A549 (cell line): ENCODE data around the gene MMP17.
A peak's percentile ranks its signal among the peaks of the same experiment; 100 is the strongest.

Experiments used
- EP300 ChIP-seq, 2 experiments: fragments of >200 bp; sonication (Bioruptor Twin); formaldehyde crosslinking; IDR thresholded peaks; 2 replicates in 1 of 2; 3 replicates in 1 of 2; pipeline ENCODE4 v1.6.1; 2016 to 2017
- MAFK ChIP-seq: fragments of 450-650 bp; IDR thresholded peaks from 2 replicates; pipeline ENCODE4 v1.6.1; 2014; ENCODE audit not compliant: partially characterized antibody
- POLR2A ChIP-seq: IDR thresholded peaks from 2 replicates; pipeline ENCODE4 v1.6.1; 2012; ENCODE audit warnings: mild to moderate bottlenecking, low read length
- TF ChIP-seq, protein P1 (sequence below): IDR thresholded peaks from 2 replicates; pipeline ENCODE4 v1.6.1; 2012
- TF ChIP-seq, protein P2 (sequence below): fragments of >200 bp; sonication (Bioruptor Twin); formaldehyde crosslinking; IDR thresholded peaks from 3 replicates; pipeline ENCODE4 v1.5.1; 2016
- TF ChIP-seq, protein P3 (sequence below): fragments of 200-600 bp; sonication (generic); IDR thresholded peaks from 2 replicates; pipeline ENCODE4 v1.6.1; 2016; ENCODE audit warnings: antibody characterized with exemption, mild to moderate bottlenecking, moderate library complexity

DNA sequence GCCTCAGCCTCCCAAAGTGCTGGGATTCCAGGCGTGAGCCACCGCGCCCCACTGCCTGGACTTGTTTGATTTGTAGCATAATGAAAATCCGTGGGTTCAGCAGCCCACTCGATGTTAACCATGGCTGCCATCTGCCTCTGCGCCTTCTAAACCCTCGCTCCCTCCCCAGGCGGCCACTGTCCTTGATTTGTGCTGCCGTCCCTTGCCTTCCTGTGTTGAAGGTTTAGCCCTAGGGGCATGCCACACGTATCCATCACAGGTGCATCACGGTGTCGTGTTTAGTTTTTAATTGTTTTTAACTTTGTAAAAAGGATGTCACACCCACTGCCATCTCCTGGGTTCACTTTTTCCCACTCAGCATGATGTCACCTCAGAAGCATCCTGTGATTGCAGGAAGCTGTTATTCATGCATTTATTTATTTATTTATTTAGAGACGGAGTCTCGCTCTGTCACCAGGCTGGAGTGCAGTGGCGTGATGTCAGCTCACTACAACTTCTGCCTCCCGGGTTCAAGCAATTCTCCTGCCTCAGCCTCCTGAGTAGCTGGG, 41.8 kb downstream of the MMP17 start:
- TF ChIP-seq EP300 (IDR thresholded peaks at IDR 0.05) (no peak; a peak in 2 of 5 replicates), MAFK (peak; percentile 68), POLR2A (no peak)
- TF ChIP-seq, protein P1, sequence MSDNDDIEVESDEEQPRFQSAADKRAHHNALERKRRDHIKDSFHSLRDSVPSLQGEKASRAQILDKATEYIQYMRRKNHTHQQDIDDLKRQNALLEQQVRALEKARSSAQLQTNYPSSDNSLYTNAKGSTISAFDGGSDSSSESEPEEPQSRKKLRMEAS = peak; percentile 66; the same call in 1 of the 2 replicates
- TF ChIP-seq, protein P2, sequence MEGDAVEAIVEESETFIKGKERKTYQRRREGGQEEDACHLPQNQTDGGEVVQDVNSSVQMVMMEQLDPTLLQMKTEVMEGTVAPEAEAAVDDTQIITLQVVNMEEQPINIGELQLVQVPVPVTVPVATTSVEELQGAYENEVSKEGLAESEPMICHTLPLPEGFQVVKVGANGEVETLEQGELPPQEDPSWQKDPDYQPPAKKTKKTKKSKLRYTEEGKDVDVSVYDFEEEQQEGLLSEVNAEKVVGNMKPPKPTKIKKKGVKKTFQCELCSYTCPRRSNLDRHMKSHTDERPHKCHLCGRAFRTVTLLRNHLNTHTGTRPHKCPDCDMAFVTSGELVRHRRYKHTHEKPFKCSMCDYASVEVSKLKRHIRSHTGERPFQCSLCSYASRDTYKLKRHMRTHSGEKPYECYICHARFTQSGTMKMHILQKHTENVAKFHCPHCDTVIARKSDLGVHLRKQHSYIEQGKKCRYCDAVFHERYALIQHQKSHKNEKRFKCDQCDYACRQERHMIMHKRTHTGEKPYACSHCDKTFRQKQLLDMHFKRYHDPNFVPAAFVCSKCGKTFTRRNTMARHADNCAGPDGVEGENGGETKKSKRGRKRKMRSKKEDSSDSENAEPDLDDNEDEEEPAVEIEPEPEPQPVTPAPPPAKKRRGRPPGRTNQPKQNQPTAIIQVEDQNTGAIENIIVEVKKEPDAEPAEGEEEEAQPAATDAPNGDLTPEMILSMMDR = no peak
- TF ChIP-seq, protein P3, sequence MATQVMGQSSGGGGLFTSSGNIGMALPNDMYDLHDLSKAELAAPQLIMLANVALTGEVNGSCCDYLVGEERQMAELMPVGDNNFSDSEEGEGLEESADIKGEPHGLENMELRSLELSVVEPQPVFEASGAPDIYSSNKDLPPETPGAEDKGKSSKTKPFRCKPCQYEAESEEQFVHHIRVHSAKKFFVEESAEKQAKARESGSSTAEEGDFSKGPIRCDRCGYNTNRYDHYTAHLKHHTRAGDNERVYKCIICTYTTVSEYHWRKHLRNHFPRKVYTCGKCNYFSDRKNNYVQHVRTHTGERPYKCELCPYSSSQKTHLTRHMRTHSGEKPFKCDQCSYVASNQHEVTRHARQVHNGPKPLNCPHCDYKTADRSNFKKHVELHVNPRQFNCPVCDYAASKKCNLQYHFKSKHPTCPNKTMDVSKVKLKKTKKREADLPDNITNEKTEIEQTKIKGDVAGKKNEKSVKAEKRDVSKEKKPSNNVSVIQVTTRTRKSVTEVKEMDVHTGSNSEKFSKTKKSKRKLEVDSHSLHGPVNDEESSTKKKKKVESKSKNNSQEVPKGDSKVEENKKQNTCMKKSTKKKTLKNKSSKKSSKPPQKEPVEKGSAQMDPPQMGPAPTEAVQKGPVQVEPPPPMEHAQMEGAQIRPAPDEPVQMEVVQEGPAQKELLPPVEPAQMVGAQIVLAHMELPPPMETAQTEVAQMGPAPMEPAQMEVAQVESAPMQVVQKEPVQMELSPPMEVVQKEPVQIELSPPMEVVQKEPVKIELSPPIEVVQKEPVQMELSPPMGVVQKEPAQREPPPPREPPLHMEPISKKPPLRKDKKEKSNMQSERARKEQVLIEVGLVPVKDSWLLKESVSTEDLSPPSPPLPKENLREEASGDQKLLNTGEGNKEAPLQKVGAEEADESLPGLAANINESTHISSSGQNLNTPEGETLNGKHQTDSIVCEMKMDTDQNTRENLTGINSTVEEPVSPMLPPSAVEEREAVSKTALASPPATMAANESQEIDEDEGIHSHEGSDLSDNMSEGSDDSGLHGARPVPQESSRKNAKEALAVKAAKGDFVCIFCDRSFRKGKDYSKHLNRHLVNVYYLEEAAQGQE = no peak
